Activated naive CD4-positive, alpha-beta T cell treated with anti-CD3 and anti-CD28 coated beads, Interleukin-2, amount 50 U/mL, for 72 hours (primary cell): ENCODE results near the gene KIF18A. TPM values are rescaled to one million over a fixed set of nuclear protein-coding genes. Genes with fewer than 3 reads are reported as not detected.
"Not testable (repeated sequence)": the region's sequence is repeated elsewhere in the genome, so short reads cannot be mapped to it uniquely, and the experiment has no call there.

ENCODE experiments used
- ATAC-seq, 2 donors: fragments of 150-1000 bp; cut with Tn5 transposase; 2 replicates each; pipeline ENCODE4 v1.10.0; 2021; ENCODE audit warnings: mild to moderate bottlenecking in 2 of 2, moderate library complexity in 2 of 2
- DNase-seq, 2 donors: peaks; one replicate each; pipeline ENCODE4 v3.0.0; 2021 to 2022; ENCODE audit warnings: low spot score in 2 of 2
- H3K27ac Mint-ChIP-seq, 2 donors: one replicate each; pipeline ENCODE4 v1.8.0; 2022; ENCODE audit warnings: mild to moderate bottlenecking in 2 of 2, mixed read lengths in 2 of 2
- H3K36me3 Mint-ChIP-seq, 2 donors: one replicate each; pipeline ENCODE4 v1.8.0; 2022; ENCODE audit warnings: mixed read lengths in 2 of 2
- H3K9me3 Mint-ChIP-seq, 2 donors: one replicate each; pipeline ENCODE4 v1.8.0; 2022; ENCODE audit warnings: mixed read lengths in 2 of 2
- total RNA-seq, 2 donors: library from RNA; stranded (reverse); gene quantifications; one replicate each; pipeline ENCODE4 v1.2.3, GENCODE V29; 2022

The KIF18A gene
- 10 to 100 TPM; 30.8 to 58.5 TPM for total RNA-seq

- Mint-ChIP-seq H3K9me3 (no peaks in the 10 kb centered on the region), H3K27ac (peak within 1 kb of the TSS; percentile 98 to 100), H3K36me3 (peaks cover 29% of the 10 kb centered on the region in 2 donors)
- DNase-seq (peak; percentile 98 to 99), ATAC-seq (peak; percentile 94 to 97)
Measured at GRCh38 chr11:28107750-28108618, at the start of gene KIF18A, which contains the start of gene METTL15. Gene KIF18A, minus strand, starts transcription at chr11:28108156. Its CDS starts 10,209 bp downstream, at chr11:28097947. Gene METTL15, plus strand, starts transcription at chr11:28108388. Its CDS starts 4,947 bp downstream, at chr11:28113335.

- Mint-ChIP-seq H3K9me3 (peaks cover 0 to 7% of the 10 kb centered on the region in 2 donors), H3K36me3 (peaks cover 14 to 16% of the 10 kb centered on the region in 2 donors), H3K27ac (no peak overlapping the region)
- ATAC-seq, result no peak
- no peak for DNase-seq
Measured at GRCh38 chr11:28153586-28153985, 45.6 kb upstream of the KIF18A start.

- ATAC-seq, result no peak
- no peak overlapping the region for H3K27ac Mint-ChIP-seq
Measured at GRCh38 chr11:28152743-28153142, 44.8 kb upstream of the KIF18A start.

GRCh38 chr11:28146123-28146751 is 38.3 kb upstream of the KIF18A start:
- peaks cover under 1 to 6% of the 10 kb centered on the region in 2 donors for H3K9me3 Mint-ChIP-seq
- ATAC-seq (peak; percentile 65 to 81), DNase-seq (no peak)
- H3K27ac Mint-ChIP-seq, result no peak overlapping the region
- peaks cover 1 to 2% of the 10 kb centered on the region in 2 donors for H3K36me3 Mint-ChIP-seq

More at GRCh38 chr11:28152743-28153142, 44.8 kb upstream of the KIF18A start:
- no peak for DNase-seq
- peaks cover 8% of the 10 kb centered on the region in 2 donors for H3K36me3 Mint-ChIP-seq
- peaks cover 0 to 4% of the 10 kb centered on the region in 2 donors for H3K9me3 Mint-ChIP-seq

DNA sequence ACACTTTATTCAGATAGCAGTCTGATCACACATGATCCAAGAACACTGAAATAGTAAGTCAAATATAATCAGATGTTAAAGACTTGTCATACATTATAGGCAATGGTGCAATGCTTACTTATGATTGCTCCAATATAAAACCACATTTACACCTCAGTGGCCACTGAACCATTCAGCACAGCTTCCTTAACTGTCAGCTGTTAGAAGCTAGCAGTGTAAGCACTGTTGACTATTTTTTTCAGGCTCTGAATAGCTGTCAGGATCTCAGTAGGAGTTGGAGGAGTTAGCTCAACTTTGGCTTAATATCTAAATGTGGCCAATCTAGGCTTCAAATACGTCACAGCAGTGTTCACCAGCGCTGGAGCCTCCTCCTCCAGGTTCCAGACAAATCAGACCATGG is 36.9 kb upstream of the KIF18A start:
- Mint-ChIP-seq H3K27ac (no peak overlapping the region), H3K9me3 (peaks cover 5 to 17% of the 10 kb centered on the region in 2 donors), H3K36me3 (peaks cover 15 to 16% of the 10 kb centered on the region in 2 donors)
- DNase-seq, result no peak
- ATAC-seq, result no peak

- DNase-seq, result no peak
- Mint-ChIP-seq H3K27ac (no peak overlapping the region), H3K9me3 (peaks cover 9 to 28% of the 10 kb centered on the region in 2 donors), H3K36me3 (peaks cover 30 to 36% of the 10 kb centered on the region in 2 donors)
- no peak for ATAC-seq
Measured at GRCh38 chr11:28142724-28143123, 34.8 kb upstream of the KIF18A start.

GRCh38 chr11:28140689-28141455 is 32.9 kb upstream of the KIF18A start:
- ATAC-seq, result peak in 1 of 2 donors; percentile 29
- no peak for DNase-seq
- peaks cover 40 to 45% of the 10 kb centered on the region in 2 donors for H3K36me3 Mint-ChIP-seq
- H3K9me3 Mint-ChIP-seq, result peaks cover 9 to 35% of the 10 kb centered on the region in 2 donors
- no peak overlapping the region for H3K27ac Mint-ChIP-seq

DNA sequence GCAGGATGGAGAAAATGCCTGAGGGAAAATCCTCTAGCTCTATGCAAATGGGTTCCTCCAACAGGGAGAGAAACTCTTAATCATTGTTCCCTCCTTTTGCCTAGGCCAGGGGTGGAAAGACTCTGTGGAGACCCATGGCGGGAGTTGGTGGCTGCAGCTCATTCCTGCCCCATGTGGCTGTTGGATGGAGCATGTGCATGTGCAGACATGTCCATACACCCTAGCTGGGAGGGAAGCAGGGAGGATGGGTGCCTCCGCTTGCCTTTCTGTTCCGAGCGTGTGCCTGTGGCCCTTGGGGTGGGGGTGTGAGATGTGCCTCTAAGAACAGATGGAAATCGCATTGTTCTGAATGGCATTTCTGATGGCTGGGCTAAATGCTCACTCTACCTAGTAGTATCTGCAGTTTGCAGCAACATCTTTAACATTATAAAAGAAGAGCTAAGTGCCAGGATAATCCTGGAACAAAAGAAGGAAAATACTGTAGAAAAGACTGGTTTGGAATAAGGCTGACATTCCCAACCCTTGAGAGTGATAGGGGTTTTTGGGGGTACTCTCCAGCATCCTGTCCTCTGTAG is 32.0 kb upstream of the KIF18A start:
- Mint-ChIP-seq H3K27ac (no peak overlapping the region), H3K36me3 (peaks cover 40 to 52% of the 10 kb centered on the region in 2 donors), H3K9me3 (peaks cover 9 to 35% of the 10 kb centered on the region in 2 donors)
- DNase-seq, result no peak
- no peak for ATAC-seq

DNA sequence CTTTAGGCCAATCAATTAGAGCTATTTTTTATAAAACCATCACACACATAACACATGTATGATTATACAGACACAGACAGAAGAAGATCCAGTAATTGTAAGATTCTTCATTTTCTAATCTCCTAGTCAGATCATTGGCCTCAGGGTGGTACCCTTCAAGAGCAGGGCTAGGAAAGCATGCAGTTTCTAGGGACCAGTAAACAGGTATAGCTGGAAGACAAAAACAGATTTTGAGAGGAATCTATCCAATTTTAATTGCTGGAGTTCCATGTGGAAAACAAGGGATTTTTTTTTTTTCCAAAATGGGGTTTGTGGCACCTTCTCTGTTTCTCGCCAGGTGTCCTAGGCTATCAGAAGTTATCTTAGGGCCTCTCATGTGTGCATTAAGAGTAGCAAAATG is 29.9 kb upstream of the KIF18A start:
- peaks cover 12 to 40% of the 10 kb centered on the region in 2 donors for H3K9me3 Mint-ChIP-seq
- ATAC-seq (no peak), DNase-seq (no peak)
- no peak overlapping the region for H3K27ac Mint-ChIP-seq
- H3K36me3 Mint-ChIP-seq, result peaks cover 46 to 66% of the 10 kb centered on the region in 2 donors

DNA sequence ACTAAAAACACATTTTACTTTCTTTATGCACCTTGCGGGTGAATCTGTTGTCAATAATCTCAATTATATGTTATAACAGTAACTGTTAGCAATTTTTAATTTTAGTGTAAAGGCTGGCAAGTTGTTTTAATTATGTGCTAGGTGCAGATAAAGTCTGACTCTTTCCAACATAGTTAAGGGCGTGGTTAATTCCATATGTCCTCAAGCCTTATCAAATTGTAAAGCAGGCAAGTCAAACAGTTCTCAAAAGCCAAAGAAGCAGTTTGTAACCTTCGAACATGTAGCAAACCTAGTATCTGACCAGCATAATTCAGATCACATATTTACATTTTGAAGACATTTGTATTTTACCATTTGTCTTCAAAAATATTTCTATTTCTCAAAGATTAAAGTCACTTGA is 29.4 kb upstream of the KIF18A start:
- ATAC-seq, result no peak
- Mint-ChIP-seq H3K9me3 (peaks cover 12 to 40% of the 10 kb centered on the region in 2 donors), H3K36me3 (peaks cover 46 to 68% of the 10 kb centered on the region in 2 donors)

DNA sequence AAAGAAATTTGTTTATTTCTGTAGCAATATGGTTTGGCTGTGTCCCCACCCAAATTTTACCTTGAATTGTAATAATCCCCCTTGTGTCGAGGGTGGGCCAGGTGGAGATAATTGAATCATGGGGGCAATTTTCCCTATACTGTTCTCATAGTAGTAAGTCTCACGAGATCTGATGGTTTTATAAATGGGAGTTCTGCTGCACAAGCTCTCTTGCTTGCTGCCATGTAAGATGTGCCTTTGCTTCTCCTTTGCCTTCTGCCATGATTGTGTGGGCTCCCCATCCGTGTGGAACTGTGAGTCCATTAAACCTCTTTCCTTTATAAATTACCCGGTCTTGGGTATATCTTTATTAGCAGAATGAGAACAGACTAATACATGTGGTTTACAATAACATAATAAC is 28.2 kb upstream of the KIF18A start:
- Mint-ChIP-seq H3K9me3 (peaks cover 11 to 32% of the 10 kb centered on the region in 2 donors), H3K36me3 (peaks cover 44 to 71% of the 10 kb centered on the region in 2 donors)
- not testable (repeated sequence) for H3K27ac Mint-ChIP-seq, ATAC-seq, DNase-seq

More for the DNA sequence above, 29.4 kb upstream of the KIF18A start:
- DNase-seq, result no peak
- H3K27ac Mint-ChIP-seq, result no peak overlapping the region

- no peak overlapping the region for H3K27ac Mint-ChIP-seq
- H3K9me3 Mint-ChIP-seq, result peaks cover 3 to 12% of the 10 kb centered on the region in 2 donors
- peaks cover 14 to 46% of the 10 kb centered on the region in 2 donors for H3K36me3 Mint-ChIP-seq
- no peak for ATAC-seq
- no peak for DNase-seq
Measured at GRCh38 chr11:28133146-28133545, 25.2 kb upstream of the KIF18A start.

DNA sequence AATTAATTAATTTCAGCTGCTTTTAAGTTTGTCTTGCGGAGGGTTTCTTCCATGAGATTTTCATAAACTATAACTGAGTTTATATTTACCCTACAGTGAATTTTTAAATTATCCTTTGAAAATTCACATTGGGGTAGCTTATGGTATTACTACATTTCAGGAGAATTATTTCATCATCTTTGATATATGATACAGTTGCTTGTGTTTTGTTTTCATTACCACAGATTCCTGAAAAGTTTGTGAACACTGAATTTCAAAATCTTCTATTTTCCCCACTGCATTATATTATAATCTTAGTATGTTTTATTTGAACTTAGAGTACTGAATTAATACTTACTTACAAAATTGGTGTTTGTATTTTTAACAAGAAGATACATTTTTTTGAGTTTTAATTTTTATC is 24.6 kb upstream of the KIF18A start:
- ATAC-seq (no peak), DNase-seq (no peak)
- no peak overlapping the region for H3K27ac Mint-ChIP-seq
- H3K36me3 Mint-ChIP-seq, result peaks cover 8 to 42% of the 10 kb centered on the region in 2 donors
- H3K9me3 Mint-ChIP-seq, result peaks cover 3 to 12% of the 10 kb centered on the region in 2 donors

DNA sequence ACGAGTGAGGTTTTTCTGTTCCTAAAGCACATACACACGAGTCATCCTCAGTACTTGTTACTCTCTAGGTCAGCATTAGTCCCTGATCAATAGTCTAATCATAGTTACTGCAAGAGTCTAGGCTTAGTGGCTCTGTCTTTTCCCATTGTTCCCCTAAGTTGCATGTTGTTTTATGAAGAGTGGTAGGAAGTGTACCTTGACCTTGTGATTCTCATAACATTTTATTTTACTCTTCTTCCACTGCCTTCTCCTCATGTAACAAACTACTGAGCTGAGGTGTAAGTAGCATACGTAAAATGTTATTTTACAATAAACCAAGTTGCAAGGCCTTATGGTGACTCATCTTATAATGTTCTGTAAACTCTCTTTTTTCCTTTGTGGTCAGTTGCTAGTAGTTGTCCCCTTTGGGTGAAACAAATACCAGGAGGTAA is 15.2 kb upstream of the KIF18A start:
- H3K36me3 Mint-ChIP-seq, result peaks cover 12 to 15% of the 10 kb centered on the region in 2 donors
- ATAC-seq (no peak), DNase-seq (no peak)
- no peaks in the 10 kb centered on the region for H3K9me3 Mint-ChIP-seq
- H3K27ac Mint-ChIP-seq, result no peak overlapping the region

- peaks cover 0 to under 1% of the 10 kb centered on the region in 2 donors for H3K36me3 Mint-ChIP-seq
- no peak for DNase-seq
- H3K9me3 Mint-ChIP-seq, result no peaks in the 10 kb centered on the region
- no peak overlapping the region for H3K27ac Mint-ChIP-seq
- ATAC-seq, result no peak
Measured at GRCh38 chr11:28117712-28118111, 9.8 kb upstream of the KIF18A start.

GRCh38 chr11:28114731-28115130 is 6.8 kb upstream of the KIF18A start:
- DNase-seq, result no peak
- Mint-ChIP-seq H3K27ac (no peak overlapping the region), H3K9me3 (no peaks in the 10 kb centered on the region), H3K36me3 (peaks cover 12 to 15% of the 10 kb centered on the region in 2 donors)
- ATAC-seq, result no peak
